Activated CD8-positive, alpha-beta memory T cell treated with anti-CD3 and anti-CD28 coated beads for 1 hour (primary cell): Measurements from ENCODE around the gene ANXA8L1.
"Not testable (repeated sequence)": the region's sequence is repeated elsewhere in the genome, so short reads cannot be mapped to it uniquely, and the experiment has no call there.

Experiments used
- DNase-seq, 2 donors: peaks; one replicate each; pipeline ENCODE4 v3.0.0-alpha.2; 2020; ENCODE audit warnings: low read depth in 1 of 2; ENCODE audit errors: extremely low read depth in 1 of 2

Gene ANXA8L1, protein sequence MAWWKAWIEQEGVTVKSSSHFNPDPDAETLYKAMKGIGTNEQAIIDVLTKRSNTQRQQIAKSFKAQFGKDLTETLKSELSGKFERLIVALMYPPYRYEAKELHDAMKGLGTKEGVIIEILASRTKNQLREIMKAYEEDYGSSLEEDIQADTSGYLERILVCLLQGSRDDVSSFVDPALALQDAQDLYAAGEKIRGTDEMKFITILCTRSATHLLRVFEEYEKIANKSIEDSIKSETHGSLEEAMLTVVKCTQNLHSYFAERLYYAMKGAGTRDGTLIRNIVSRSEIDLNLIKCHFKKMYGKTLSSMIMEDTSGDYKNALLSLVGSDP

DNA sequence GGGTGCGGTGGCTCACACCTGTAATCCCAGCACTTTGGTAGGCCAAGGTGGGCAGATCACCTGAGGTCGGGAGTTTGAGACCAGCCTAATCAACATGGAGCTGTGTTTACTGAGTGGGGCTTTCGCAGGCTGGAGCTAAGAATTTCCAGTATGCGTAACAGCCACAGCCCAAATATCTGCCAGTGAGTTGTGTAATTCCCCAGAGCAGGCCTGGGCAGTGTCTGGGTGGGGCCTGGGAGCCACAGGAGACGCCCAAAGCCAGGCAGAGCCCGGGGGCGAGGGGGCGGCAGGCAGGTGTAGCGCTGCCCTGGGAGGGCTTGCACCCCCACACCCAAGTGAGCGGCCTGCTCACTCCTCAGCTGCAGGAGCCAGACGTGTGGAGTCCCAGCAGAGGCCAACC, at the start of gene ANXA8L1:
ANXA8L1 (plus strand) TSS at position 371 of the 400 bp plus-strand sequence. CDS start 76 bp downstream, outside the sequence.
- DNase-seq, result not testable (repeated sequence)

DNA sequence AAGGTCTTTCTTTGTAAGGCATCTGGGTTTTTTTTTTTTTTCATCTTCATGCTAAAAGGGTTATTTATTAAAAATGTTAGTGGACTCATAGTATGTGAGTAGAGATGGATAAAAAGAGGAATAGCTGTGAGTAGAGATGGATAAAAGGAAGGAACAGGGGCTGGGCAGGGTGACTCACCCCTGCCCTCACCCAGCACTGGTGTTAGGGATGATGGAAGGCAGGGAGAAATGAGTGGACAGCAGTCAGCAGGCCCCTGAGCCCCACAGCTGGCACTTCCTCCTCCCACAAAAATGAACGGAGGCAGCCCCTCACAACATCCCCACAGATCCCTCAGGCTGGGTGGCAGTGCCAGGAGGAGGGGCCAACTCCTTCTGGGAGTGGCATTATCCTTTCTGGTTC, 49.5 kb upstream of the ANXA8L1 start:
- DNase-seq, result no peak

DNA sequence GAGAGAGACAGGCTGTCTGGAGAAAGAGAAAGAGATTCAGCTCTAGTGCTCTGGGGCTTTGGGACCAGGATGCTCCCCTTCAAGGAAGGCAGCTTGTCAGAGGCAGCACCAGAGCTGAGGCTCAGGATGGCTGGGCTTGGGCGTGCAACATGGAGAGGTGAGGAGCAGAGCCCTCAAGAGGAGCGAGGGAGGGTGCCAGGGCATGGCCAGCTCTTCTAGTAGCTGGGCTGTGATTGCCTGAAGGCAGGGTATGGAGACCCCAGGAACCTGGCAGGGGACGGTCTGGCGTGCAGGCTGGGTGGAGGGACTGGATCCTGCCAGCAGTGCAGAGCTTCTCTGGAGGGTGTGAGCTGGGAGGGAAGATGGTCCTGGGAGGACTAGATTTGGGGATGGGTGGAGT, 48.6 kb upstream of the ANXA8L1 start:
- DNase-seq, result no peak

DNA sequence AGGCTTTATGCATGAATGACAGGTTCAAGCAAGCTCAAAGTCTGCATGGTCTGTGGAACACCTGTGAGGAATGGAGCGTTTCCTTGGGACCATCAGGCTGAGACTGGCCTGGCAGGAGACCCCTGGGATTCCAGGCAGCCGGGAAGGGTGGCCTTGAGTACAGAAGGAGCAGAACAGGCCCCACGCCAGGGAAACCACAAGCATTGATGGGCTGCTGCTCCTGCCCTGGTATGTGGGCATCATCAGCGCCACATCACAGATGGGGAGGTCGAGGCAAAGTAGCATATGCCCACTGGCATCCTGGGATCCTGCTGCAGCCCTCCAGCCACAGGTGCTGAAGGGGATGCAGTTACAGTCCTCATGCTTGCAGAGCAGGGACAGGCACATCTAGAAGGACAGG, 47.9 kb upstream of the ANXA8L1 start:
- DNase-seq, result no peak

DNA sequence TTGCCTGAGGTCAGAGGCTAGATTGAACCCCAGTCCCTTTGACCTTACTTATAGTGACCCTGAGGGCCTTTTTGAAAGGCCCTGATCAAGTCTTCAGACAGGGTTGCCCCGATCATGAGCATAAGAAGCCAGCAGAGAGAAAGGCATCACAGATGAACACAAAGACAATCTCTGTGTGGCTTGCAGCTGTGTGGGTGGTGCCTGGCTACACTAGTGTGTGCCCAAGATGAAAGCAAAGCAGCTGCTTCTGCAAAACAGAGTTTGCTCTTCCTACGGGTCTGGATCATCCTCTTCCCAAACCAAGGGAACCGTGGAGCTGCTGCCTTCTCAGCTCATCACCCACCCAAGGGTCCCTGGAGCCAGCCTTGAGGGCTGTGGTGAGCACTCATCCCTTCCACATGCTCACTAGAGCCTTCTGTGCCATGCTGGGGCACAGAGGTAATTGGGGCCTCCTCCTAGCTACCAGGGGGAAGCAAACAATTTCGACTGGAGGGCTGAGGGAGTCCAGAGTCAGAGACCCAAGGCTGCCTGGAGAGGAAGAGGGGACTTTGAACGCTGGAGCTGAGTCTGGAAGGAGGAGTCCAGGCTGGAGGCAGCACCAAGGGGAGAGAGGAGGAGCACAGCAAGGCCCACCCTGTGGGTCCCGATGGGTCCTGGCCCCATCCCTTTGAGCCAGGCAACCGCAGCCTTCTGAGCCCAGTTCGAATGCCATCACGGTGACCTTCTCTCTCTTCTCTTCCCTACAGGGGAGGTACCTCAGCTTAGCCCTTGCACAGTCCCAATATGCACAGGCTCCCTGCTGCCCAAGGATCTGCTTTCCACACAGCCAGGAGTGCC, 46.5 kb upstream of the ANXA8L1 start:
- DNase-seq, result no peak

- DNase-seq, result no peak
These were observed 45.9 kb upstream of the ANXA8L1 start for GRCh38 chr10:46329690-46330016.

GRCh38 chr10:46330894-46331293, 44.7 kb upstream of the ANXA8L1 start:
- no peak for DNase-seq

- not testable (repeated sequence) for DNase-seq
These were observed 10.1 kb upstream of the ANXA8L1 start for GRCh38 chr10:46365484-46365883.

DNA sequence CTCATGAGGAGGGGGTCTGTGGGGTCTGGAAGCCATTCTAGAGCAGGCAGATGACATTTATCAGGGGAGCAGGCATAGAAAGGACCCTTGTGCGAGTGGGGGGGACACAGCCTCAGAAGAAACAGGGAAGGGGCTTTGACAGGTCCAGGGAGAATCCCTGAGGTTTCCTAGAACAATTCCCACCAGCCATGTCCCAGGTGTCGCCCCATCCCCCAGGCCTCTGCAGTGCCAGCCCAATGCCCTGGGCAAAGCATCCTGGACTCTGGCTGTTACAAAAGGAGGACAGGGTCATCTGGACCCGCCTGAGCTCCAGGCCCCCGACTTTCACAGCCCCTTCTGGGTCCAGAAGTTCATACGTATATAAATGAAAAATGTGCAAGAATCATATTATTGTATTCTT, 8.4 kb upstream of the ANXA8L1 start:
- not testable (repeated sequence) for DNase-seq

DNA sequence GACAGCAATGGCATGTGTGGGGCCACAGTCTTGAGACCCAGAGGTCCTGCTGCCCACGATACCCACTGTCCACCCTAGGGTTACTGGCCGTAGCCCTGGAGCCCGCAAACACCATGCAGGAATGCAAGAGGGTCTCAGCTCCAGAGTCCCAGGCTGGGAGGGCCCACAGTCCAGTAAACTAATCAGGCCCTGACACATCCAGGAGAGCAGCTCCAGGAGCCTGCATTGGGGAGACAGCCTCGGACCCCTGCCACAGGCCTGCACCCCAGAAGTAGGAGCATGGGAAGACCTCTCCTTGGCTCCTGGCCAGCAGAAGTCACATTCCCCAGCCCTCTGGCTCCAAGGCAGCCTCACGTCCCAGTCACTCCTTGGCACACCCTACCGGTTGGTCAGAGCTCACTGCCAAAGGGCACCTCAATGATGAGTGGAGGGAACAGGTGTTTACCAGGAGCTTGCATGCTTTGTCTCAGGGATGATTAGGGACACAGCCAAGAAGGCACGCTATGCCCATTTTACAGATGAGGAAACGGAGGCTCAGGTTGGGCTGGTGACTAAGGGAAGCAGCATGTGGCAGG, 7.8 kb upstream of the ANXA8L1 start:
- not testable (repeated sequence) for DNase-seq

DNA sequence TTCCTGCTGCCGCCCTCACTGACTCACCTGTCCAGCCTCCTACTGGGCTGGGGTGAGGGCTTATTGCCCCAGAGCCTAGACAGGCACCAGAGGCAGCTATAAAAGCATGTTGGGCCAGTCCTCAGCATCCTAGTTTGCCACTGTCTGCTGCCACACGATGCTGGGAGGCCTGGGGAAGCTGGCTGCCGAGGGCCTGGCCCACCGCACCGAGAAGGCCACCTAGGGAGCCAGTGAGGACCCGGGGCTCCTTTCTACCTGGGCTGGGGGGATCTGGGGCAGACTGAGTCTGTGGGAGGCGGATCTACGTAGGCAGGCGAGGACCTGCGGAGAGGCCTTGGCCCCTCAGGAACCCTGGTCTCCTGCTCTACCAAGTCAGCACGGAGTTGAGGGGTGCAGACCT, 6.6 kb upstream of the ANXA8L1 start:
- not testable (repeated sequence) for DNase-seq

DNA sequence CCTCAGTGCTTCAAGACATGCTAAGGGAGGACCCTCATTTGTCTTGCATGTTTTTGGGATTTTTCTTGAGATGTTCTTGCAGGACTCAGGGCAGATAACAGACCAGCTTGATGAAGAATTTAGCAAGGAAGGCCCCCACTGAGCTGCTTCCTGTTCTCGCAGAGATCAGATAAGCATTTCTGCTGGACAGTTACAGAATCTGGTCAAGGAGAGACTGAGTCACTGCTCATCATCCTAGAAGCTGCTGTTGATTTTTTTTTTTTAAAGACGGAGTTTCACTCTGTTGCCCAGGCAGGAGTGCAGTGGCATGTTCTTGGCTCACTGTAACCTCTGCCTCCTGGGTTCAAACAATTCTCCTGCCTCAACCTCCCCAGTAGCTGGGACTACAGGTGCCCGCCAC, 1.2 kb upstream of the ANXA8L1 start:
- not testable (repeated sequence) for DNase-seq

DNA sequence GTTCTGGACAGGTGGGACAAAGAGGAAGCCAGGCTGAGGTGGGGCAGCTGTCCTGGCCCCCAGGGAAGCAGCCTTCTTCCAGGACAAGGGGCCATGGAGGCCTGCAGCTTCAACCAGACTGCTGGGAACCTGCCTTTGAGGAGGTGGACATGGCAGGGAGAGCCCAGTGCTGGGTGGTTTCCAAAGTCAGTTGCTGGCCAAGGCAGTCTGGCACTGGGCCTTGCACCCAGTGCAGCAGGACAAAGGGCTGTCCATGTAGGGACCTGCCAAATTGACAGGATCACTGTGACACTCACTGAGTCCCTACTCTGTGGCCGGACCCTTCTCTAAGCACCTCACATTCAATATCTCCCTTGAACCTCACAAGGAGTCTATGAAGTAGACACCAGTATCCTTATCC, 1.4 kb downstream of the ANXA8L1 start:
- DNase-seq, result not testable (repeated sequence)

DNA sequence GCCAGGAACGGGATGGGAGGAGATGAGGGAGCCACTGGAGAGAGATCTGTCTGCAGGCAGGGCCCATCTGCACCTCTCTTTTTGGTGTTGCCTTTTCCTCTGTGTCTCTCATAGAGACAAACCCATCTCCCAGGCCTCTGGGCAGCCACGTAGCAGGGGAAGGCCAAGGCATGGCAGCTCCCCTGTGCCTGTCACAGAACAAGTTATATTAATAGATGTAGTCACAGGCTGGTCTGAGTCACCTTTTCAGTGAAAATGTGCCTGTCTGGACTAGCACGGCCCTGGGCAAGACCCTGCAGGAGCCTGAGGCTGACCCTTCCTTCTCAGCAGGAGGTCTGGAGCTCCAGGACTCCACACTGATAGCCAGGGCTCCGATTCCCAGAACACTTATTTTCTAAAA, 2.1 kb downstream of the ANXA8L1 start:
- not testable (repeated sequence) for DNase-seq

DNA sequence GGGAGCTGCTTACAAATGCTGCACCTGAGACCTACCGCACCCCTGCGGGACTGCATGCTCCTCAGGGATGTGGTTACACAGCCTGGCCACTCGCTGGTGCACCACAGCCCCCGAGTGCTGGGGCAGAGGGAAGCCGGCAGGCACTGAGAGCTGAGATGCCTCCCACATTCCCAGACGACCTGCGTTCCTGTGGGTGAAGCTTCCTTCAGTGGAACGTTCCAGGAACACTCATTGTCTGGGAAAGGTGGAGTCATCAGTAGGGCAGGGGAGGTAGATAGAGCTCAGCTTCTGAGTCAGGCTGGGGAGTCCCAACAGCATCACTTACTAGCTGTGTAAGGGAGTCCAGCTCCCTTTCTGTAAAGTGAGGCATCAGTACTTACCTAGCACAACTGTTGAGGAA, 2.5 kb downstream of the ANXA8L1 start:
- not testable (repeated sequence) for DNase-seq

DNA sequence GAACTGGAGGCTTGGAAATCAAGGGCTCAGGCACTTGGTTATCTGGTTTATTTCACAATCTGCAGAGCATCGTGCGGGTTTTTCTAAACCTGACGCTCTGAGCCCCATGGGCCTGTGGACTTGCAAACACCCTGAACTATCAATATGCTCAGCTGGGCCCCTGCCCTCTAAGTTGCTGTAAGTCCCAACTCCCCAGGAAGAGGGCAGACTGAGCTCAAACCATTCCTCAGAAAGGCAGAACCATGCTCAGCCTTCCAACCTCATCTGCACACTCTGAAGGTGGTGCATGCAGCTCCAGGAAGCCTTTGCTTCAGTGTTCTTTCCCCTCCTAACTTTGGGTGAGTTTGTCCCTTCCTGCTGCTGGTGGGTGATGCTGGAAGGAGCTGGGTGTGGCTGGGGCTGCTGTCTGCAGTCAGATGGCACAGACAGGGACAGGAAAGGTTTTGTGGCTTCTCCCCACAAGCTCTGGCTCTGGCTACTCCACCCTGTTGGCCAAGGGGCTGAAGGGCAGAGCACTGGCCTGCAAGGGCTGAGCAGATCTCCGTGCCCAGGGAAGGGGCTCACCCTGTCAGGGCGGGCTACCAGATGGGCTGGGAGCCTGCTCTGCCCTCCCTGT, 3.8 kb downstream of the ANXA8L1 start:
- DNase-seq, result not testable (repeated sequence)

GRCh38 chr10:46385858-46386257, 10.3 kb downstream of the ANXA8L1 start:
- DNase-seq, result not testable (repeated sequence)

GRCh38 chr10:46386694-46387093, 11.1 kb downstream of the ANXA8L1 start:
- not testable (repeated sequence) for DNase-seq

DNA sequence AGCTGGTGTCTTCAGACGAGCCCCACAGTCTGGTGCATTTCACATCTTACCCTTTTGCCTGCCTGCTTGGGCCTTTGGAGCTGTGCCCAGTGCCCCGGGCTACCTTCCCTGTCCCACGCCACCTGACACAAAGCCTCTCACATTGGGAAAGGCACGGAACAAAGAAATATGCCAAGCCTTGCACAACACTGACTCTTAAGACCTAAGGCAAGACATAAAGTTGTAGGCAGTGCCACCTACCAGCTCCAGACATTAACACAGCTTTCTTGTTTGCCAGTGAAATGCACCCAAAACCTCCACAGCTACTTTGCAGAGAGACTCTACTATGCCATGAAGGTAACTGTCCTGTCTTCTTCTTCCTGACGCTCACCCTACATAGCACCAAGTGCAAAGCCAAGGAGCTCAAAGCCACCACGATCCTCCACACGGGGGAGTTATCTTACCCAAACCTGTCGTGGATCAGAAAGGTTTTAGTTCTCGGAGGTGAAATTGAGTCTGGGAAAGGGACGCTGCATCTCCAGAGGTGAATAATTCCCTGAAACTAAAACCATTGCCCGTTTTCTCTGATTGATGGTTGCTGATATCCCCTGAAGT, 11.8 kb downstream of the ANXA8L1 start:
- DNase-seq, result not testable (repeated sequence)

- DNase-seq, result not testable (repeated sequence)
These were observed 15.8 kb downstream of the ANXA8L1 start for GRCh38 chr10:46391422-46391821.
